ENCODE results near the gene PPFIA3. TPM values are rescaled to one million over a fixed set of nuclear protein-coding genes. Genes with fewer than 3 reads are reported as not detected.
"Not testable (repeated sequence)": the region's sequence is repeated elsewhere in the genome, so short reads cannot be mapped to it uniquely, and the experiment has no call there.

Gene PPFIA3
- total RNA-seq, 1 experiment from 2014 or later, result 5.4 TPM

DNA sequence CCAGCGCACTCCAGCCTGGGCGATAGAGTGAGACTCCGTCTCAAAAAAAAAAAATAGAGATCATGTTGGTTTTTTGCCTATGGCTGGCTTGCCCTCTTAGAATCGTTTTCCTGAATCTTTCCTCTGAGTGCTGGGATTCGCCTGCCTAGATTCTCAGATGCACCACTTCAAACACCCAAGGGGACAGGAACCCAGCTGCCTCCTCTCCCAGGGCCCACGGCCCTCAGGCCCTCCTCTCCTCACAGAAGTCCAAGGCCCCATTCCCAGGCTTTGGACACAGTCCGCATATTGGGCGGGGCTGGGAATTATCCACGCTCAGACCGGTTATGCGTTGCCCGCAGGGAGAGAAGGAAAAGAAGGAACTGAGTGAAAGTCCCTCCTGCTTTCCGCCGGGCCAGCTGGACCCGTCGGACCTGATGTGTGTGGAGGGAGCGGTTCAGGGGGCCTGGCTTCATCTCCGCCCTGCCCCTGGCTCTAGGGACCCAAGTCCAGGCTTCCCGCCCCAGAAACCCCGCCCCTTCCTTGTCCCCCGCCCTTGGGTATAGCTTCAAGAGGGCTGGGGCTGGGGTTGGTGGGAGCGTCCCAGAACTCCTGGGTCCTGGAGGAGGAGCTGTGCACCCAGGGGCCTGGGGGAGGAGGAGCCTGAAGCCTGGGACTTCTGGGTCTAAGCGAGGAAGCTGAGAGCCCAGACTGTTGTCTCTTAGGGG lies 5.8 kb downstream of the PPFIA3 start:
- H3K27me3 ChIP-seq (ENCODE audit: low read length), result no peaks in the 10 kb centered on the region
- no peaks in the 10 kb centered on the region for H3K9me2 ChIP-seq (replicated peaks; ENCODE audit: insufficient read depth, low read length)
- no peak overlapping the region for H3K9ac ChIP-seq (ENCODE audit: low read length)
- no peaks in the 10 kb centered on the region for H3K9me3 ChIP-seq (ENCODE audit: low read length)
- no peak overlapping the region for H3K4me2 ChIP-seq (ENCODE audit: low read depth, low read length, poor library complexity, severe bottlenecking)
- H3K4me3 ChIP-seq (ENCODE audit: low read length), result no peak overlapping the region
- no peak overlapping the region for H3K27ac ChIP-seq (ENCODE audit: low read length)
- H4K20me1 ChIP-seq (ENCODE audit: insufficient read depth, low read depth, low read length), result no peaks in the 10 kb centered on the region
- no peaks in the 10 kb centered on the region for H3K36me3 ChIP-seq (ENCODE audit: insufficient read depth, low read length)
- DNase-seq, result no peak
- peaks cover 9% of the 10 kb centered on the region for H3K4me1 ChIP-seq (ENCODE audit: low read length)
- H3K79me2 ChIP-seq (ENCODE audit: low read length), result no peaks in the 10 kb centered on the region
- H2AFZ ChIP-seq (ENCODE audit: low read length), result no peak overlapping the region

DNA sequence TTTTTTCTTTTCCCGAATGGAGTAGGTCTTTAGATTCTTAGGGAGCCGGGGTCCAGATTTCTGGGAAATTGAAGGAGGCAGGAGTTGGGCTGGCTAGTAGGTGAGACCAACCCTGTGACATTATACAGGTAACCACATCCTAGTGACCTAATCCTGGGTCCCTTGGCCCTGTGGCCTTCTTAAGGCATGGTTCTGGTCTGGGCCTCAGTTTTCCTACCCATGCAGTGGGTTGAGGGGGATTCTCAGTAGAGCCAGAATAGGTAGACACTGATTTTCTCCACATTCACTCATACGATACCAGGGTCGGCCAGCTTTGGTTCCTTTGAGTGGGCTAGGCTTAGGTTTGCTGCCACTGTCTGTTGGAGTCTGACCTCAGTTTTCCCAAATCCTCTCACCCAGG lies 7.2 kb downstream of the PPFIA3 start:
- Histone ChIP-seq H3K4me1 (ENCODE audit: low read length) (peaks cover 8% of the 10 kb centered on the region), H3K9me3 (ENCODE audit: low read length) (no peaks in the 10 kb centered on the region), H3K27ac (ENCODE audit: low read length) (no peak overlapping the region), H2AFZ (ENCODE audit: low read length) (no peak overlapping the region), H3K9me2 (replicated peaks; ENCODE audit: insufficient read depth, low read length) (no peaks in the 10 kb centered on the region), H4K20me1 (ENCODE audit: insufficient read depth, low read depth, low read length) (no peaks in the 10 kb centered on the region), H3K79me2 (ENCODE audit: low read length) (no peaks in the 10 kb centered on the region), H3K27me3 (ENCODE audit: low read length) (no peaks in the 10 kb centered on the region), H3K4me3 (ENCODE audit: low read length) (no peak overlapping the region), H3K9ac (ENCODE audit: low read length) (no peak overlapping the region), H3K36me3 (ENCODE audit: insufficient read depth, low read length) (no peaks in the 10 kb centered on the region), H3K4me2 (ENCODE audit: low read depth, low read length, poor library complexity, severe bottlenecking) (no peak overlapping the region)
- DNase-seq, result no peak

DNA sequence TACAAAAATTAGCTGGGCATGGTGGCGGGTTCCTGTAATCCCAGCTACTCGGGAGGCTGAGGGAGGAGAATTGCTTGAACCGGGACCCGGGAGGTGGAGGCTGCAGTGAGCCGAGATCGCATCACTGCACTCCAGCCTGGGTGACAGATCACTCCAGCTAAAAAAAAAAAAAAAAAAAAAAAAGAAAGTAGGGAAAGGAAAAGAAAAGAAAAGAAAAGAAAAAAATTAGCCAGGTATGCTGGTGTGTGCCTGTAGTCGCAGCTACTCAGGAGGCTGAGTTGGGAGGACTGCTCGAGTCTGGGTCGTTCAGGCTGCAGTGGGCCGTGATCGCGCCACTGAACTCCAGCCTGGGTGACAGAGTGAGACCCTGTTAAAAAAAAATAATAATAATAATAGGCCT lies 7.9 kb downstream of the PPFIA3 start:
- not testable (repeated sequence) for H3K27me3 ChIP-seq (ENCODE audit: low read length); H3K4me1 ChIP-seq (ENCODE audit: low read length); H3K27ac ChIP-seq (ENCODE audit: low read length); H3K36me3 ChIP-seq (ENCODE audit: insufficient read depth, low read length); H3K9me3 ChIP-seq (ENCODE audit: low read length); H3K79me2 ChIP-seq (ENCODE audit: low read length); H3K4me3 ChIP-seq (ENCODE audit: low read length); H2AFZ ChIP-seq (ENCODE audit: low read length); H3K9ac ChIP-seq (ENCODE audit: low read length); DNase-seq; H3K4me2 ChIP-seq (ENCODE audit: low read depth, low read length, poor library complexity, severe bottlenecking); H3K9me2 ChIP-seq (replicated peaks; ENCODE audit: insufficient read depth, low read length); H4K20me1 ChIP-seq (ENCODE audit: insufficient read depth, low read depth, low read length)

DNA sequence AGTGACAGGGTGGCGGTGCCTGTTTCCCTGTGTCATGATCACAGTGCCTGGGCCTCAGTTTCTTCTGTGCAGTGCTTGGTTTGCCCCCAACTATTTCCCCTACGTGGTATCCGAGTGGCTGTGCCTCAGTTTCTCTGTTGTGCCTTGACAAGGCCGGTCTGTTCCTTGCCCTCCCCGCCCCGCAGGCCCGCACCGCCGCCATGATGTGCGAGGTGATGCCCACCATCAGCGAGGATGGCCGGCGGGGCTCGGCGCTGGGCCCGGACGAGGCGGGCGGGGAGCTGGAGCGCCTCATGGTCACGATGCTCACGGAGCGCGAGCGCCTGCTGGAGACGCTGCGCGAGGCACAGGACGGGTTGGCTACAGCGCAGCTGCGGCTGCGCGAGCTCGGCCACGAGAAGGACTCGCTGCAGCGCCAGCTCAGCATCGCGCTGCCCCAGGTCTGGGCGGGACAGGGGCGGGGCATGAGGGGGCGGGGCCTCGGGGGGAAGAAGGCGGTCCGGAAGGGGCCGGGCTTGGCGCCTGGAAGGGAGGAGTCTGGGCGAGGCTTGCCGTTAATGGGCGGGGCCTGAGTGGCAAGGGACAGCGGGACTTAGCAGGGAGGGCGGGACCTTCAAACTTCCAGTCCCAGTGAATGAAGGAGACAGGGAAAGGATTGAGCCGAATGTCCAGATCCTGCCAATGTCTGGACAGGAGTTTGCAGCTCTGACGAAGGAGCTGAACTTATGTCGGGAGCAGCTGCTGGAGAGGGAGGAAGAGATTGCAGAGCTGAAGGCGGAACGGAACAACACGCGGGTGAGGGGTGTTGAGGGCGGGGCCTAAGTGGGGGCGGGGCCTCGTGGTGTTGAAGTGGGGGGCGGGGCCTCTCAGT lies 8.6 kb downstream of the PPFIA3 start:
- DNase-seq, result peak; percentile 100
- Histone ChIP-seq H3K9ac (ENCODE audit: low read length) (no peak overlapping the region), H3K4me3 (ENCODE audit: low read length) (no peak overlapping the region; the same call in 1 of the 2 replicates)

DNA sequence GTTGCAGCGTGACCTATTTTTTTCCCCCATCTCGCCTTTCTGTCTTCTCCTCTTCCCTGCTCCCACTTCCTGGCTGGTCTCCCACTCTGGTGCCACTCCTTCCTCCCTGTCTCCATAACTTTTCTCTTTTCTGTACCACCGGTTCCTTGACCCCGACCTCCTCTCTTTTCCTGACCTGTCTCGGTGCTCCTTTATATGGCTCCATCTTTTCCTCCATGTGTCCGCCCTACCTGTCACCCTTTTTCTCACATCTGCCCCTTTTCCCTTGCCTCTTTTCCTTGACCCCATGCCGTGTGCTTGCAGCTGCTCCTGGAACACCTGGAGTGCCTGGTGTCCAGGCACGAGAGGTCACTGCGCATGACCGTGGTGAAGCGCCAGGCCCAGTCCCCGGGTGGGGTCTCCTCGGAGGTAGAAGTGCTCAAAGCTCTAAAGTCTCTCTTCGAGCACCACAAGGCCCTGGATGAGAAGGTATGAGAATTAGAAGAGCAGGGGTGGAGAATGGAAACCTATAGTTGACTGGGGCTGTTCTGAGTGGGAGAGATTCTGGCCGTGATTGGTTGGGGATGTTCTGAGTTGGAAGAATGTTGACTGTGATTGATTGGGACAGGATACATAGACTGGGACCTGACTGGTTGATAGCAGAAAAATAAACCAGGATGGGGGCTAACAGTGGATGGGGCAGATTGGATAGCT lies 9.3 kb downstream of the PPFIA3 start:
- DNase-seq, result no peak
- Histone ChIP-seq H3K27ac (ENCODE audit: low read length) (no peak overlapping the region), H3K4me2 (ENCODE audit: low read depth, low read length, poor library complexity, severe bottlenecking) (no peak overlapping the region), H2AFZ (ENCODE audit: low read length) (no peak overlapping the region), H3K9me2 (replicated peaks; ENCODE audit: insufficient read depth, low read length) (no peaks in the 10 kb centered on the region), H3K9ac (ENCODE audit: low read length) (no peak overlapping the region), H3K36me3 (ENCODE audit: insufficient read depth, low read length) (no peaks in the 10 kb centered on the region), H4K20me1 (ENCODE audit: insufficient read depth, low read depth, low read length) (no peaks in the 10 kb centered on the region), H3K4me3 (ENCODE audit: low read length) (peak overlapping the region; percentile 26; the same call in 1 of the 2 replicates), H3K4me1 (ENCODE audit: low read length) (peaks cover 8% of the 10 kb centered on the region), H3K9me3 (ENCODE audit: low read length) (no peaks in the 10 kb centered on the region), H3K79me2 (ENCODE audit: low read length) (no peaks in the 10 kb centered on the region), H3K27me3 (ENCODE audit: low read length) (no peaks in the 10 kb centered on the region)

More for the DNA sequence above, 8.6 kb downstream of the PPFIA3 start:
- H3K9me3 ChIP-seq (ENCODE audit: low read length), result no peaks in the 10 kb centered on the region
- H3K4me1 ChIP-seq (ENCODE audit: low read length), result peaks cover 8% of the 10 kb centered on the region
- no peaks in the 10 kb centered on the region for H3K36me3 ChIP-seq (ENCODE audit: insufficient read depth, low read length)
- no peaks in the 10 kb centered on the region for H3K79me2 ChIP-seq (ENCODE audit: low read length)
- peak overlapping the region; percentile 88; the same call in 1 of the 2 replicates for H2AFZ ChIP-seq (ENCODE audit: low read length)
- no peaks in the 10 kb centered on the region for H3K27me3 ChIP-seq (ENCODE audit: low read length)
- H3K4me2 ChIP-seq (ENCODE audit: low read depth, low read length, poor library complexity, severe bottlenecking), result peak overlapping the region; percentile 36
- no peaks in the 10 kb centered on the region for H3K9me2 ChIP-seq (replicated peaks; ENCODE audit: insufficient read depth, low read length)
- no peaks in the 10 kb centered on the region for H4K20me1 ChIP-seq (ENCODE audit: insufficient read depth, low read depth, low read length)
- H3K27ac ChIP-seq (ENCODE audit: low read length), result no peak overlapping the region

DNA sequence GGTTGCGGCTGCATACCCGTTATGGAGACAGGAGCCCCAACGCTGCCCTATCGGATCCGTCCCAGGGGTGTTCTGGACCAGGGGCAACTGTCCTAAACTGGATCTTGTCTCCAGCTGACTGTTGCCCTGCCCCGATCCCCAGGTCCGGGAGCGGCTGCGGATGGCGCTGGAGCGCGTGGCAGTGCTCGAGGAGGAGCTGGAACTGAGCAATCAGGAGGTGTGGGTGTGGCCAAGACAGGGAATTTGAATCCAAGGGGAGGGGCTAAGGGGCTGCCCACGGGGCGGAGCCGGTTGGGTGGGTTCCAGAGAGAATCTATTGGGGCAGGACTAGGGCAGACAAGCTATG lies 9.9 kb downstream of the PPFIA3 start:
- no peak for DNase-seq
- H3K4me2 ChIP-seq (ENCODE audit: low read depth, low read length, poor library complexity, severe bottlenecking), result no peak overlapping the region

DNA sequence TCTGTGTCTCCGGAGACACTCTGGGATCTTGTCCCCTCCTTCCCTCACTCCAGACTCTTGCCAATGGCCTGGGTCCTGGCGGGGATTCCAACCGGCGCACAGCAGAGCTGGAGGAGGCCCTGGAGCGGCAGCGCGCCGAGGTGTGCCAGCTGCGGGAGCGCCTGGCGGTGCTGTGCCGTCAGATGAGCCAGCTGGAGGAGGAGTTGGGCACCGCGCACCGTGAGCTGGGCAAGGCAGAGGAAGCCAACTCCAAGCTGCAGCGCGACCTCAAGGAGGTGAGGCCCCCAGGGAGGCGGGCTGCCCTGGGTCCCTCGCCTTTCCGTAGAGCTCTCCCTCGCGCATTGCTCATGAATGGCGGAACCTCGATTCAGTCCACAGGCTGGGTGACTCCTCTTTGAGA lies 11.0 kb downstream of the PPFIA3 start:
- H2AFZ ChIP-seq (ENCODE audit: low read length), result no peak overlapping the region
- H3K27me3 ChIP-seq (ENCODE audit: low read length), result no peaks in the 10 kb centered on the region
- H3K36me3 ChIP-seq (ENCODE audit: insufficient read depth, low read length), result no peaks in the 10 kb centered on the region
- no peaks in the 10 kb centered on the region for H3K79me2 ChIP-seq (ENCODE audit: low read length)
- DNase-seq, result no peak
- no peak overlapping the region for H3K4me2 ChIP-seq (ENCODE audit: low read depth, low read length, poor library complexity, severe bottlenecking)
- no peak overlapping the region for H3K4me3 ChIP-seq (ENCODE audit: low read length)
- no peaks in the 10 kb centered on the region for H3K9me2 ChIP-seq (replicated peaks; ENCODE audit: insufficient read depth, low read length)
- H3K9me3 ChIP-seq (ENCODE audit: low read length), result no peaks in the 10 kb centered on the region
- H3K4me1 ChIP-seq (ENCODE audit: low read length), result peaks cover 8% of the 10 kb centered on the region
- no peak overlapping the region for H3K27ac ChIP-seq (ENCODE audit: low read length)
- H3K9ac ChIP-seq (ENCODE audit: low read length), result no peak overlapping the region
- no peaks in the 10 kb centered on the region for H4K20me1 ChIP-seq (ENCODE audit: insufficient read depth, low read depth, low read length)

More for the DNA sequence above, 9.9 kb downstream of the PPFIA3 start:
- Histone ChIP-seq H3K4me3 (ENCODE audit: low read length) (no peak overlapping the region), H3K27me3 (ENCODE audit: low read length) (no peaks in the 10 kb centered on the region), H3K79me2 (ENCODE audit: low read length) (no peaks in the 10 kb centered on the region), H3K9me3 (ENCODE audit: low read length) (no peaks in the 10 kb centered on the region), H3K36me3 (ENCODE audit: insufficient read depth, low read length) (no peaks in the 10 kb centered on the region), H3K9me2 (replicated peaks; ENCODE audit: insufficient read depth, low read length) (no peaks in the 10 kb centered on the region), H2AFZ (ENCODE audit: low read length) (no peak overlapping the region), H3K4me1 (ENCODE audit: low read length) (peaks cover 8% of the 10 kb centered on the region), H4K20me1 (ENCODE audit: insufficient read depth, low read depth, low read length) (no peaks in the 10 kb centered on the region), H3K27ac (ENCODE audit: low read length) (no peak overlapping the region), H3K9ac (ENCODE audit: low read length) (no peak overlapping the region)

DNA sequence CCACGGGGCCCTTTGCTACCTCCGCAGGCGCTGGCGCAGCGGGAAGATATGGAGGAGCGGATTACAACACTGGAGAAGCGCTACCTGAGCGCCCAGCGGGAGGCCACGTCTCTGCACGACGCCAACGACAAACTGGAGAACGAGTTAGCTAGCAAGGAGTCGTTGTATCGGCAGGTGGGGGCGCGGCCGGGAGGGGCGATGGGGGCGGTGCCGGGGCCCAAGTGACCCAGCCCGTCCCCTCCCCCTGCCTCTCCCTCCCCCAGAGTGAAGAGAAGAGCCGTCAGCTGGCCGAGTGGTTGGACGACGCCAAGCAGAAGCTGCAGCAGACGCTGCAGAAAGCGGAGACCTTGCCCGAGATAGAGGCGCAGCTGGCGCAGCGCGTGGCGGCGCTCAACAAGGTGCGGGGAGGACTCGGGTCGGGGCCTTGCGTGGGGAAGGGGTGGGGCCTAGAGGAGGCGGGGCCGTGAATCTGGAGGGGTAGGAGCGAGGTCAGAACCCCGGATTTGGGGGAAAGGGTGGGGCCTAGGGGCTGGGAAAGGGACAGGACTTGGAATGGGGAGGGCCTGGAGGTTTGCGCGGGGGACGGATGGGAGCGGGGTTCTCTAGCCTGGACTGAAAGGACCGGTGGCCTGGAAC lies 13.7 kb downstream of the PPFIA3 start:
- H4K20me1 ChIP-seq (ENCODE audit: insufficient read depth, low read depth, low read length), result no peaks in the 10 kb centered on the region
- H3K9ac ChIP-seq (ENCODE audit: low read length), result no peak overlapping the region
- no peaks in the 10 kb centered on the region for H3K9me3 ChIP-seq (ENCODE audit: low read length)
- H3K27me3 ChIP-seq (ENCODE audit: low read length), result no peaks in the 10 kb centered on the region
- DNase-seq, result no peak
- no peaks in the 10 kb centered on the region for H3K9me2 ChIP-seq (replicated peaks; ENCODE audit: insufficient read depth, low read length)
- no peak overlapping the region for H3K4me2 ChIP-seq (ENCODE audit: low read depth, low read length, poor library complexity, severe bottlenecking)
- H2AFZ ChIP-seq (ENCODE audit: low read length), result no peak overlapping the region
- H3K4me1 ChIP-seq (ENCODE audit: low read length), result peaks cover 5% of the 10 kb centered on the region; the same call in 1 of the 2 replicates
- no peaks in the 10 kb centered on the region for H3K79me2 ChIP-seq (ENCODE audit: low read length)
- no peak overlapping the region for H3K27ac ChIP-seq (ENCODE audit: low read length)
- H3K36me3 ChIP-seq (ENCODE audit: insufficient read depth, low read length), result no peaks in the 10 kb centered on the region
- H3K4me3 ChIP-seq (ENCODE audit: low read length), result no peak overlapping the region
